ENCODE results near the gene KRT39. TPM values are rescaled to one million over a fixed set of nuclear protein-coding genes. Genes with fewer than 3 reads are reported as not detected.
"Not testable (repeated sequence)": the region's sequence is repeated elsewhere in the genome, so short reads cannot be mapped to it uniquely, and the experiment has no call there.

The KRT39 gene
- not detected for polyA plus RNA-seq (ENCODE audit: insufficient read length in 3 of 3)

GRCh38 chr17:40966848-40967247, at the start of gene KRT39:
KRT39 (minus strand) TSS chr17:40966948; CDS start chr17:40966856, 92 bp downstream.
- no peak for DNase-seq (ENCODE audit: low read depth in 3 of 3, low spot score in 2 of 3)

DNA sequence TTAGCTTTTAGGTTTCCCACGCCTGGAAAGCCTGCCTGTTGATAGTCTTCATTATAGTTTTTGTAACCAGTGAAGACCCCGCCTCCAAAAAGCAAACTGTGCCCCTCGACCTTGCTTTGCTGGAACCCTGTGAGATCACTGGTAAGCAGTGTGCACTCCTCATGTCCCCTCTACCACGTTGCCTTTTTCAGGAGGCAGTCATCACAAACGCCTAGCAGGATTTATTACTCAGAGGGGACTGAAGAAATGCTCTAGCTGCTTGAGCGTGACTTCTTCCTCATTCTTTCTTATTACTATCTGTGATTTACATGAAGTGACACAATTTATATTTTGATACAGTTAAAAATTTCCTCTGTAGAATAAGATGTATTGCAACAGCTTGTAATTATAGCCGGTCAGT, 48.7 kb upstream of the KRT39 start:
- no peak for DNase-seq (ENCODE audit: low read depth in 3 of 3, low spot score in 2 of 3)

DNA sequence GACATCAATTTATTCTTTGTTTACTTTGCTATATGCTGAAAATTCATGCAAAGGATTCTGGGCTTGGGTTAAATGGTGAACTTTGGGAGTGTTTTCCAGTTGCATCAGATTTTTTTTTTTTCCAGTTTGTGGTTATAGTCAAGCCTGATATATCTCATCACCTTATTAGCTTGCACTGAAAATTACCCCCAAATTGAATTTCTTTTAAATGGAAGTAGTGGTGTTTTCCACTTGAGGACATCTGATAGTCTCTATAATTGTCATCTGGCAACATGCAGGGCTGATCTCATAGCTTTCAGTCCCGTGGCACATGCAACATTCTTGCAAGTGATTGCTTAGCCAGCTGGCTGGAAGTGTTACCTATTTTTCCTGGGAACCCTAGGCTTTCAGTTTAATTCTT, 46.9 kb upstream of the KRT39 start:
- DNase-seq (ENCODE audit: low read depth in 3 of 3, low spot score in 2 of 3), result no peak

- no peak for DNase-seq (ENCODE audit: low read depth in 3 of 3, low spot score in 2 of 3)
These were observed 46.4 kb upstream of the KRT39 start for GRCh38 chr17:41013181-41013580.

DNA sequence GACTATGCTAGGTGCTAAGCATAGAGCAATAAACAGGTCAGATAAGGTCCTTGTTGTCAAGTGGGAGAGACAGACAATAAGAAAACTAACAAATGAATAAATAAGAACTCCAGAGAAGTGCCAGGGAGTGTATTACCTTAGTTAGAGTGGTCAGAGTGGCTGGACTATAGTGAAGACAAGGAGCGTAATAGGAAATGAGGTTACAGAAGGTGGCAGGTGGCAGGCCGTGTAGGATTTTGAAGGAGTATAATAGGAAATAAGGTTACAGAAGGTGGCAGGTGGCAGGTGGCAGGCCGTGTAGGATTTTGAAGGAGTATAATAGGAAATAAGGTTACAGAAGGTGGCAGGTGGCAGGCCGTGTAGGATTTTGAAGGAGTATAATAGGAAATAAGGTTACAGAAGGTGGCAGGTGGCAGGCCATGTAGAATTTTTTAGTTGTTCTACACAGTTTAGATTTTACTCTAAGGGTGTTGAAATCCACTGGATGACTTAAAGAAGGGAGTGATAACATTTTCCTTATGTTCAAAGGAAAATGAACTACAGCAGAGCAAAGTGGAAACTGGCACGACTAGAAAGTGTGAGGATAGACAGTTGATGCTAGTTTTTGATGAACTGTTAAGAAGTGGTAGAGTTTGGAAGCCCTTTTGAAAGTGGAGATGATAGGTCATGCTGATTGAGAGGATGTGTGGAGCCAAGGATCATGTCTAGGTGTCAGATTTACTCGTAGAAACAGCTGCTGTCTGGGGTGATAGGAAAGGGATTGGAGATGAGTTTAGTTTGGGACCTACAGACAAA, 45.8 kb upstream of the KRT39 start:
- no peak for DNase-seq (ENCODE audit: low read depth in 3 of 3, low spot score in 2 of 3)

GRCh38 chr17:41010441-41010840, 43.7 kb upstream of the KRT39 start:
- no peak for DNase-seq (ENCODE audit: low read depth in 3 of 3, low spot score in 2 of 3)

GRCh38 chr17:41009936-41010335, 43.2 kb upstream of the KRT39 start:
- no peak for DNase-seq (ENCODE audit: low read depth in 3 of 3, low spot score in 2 of 3)

DNA sequence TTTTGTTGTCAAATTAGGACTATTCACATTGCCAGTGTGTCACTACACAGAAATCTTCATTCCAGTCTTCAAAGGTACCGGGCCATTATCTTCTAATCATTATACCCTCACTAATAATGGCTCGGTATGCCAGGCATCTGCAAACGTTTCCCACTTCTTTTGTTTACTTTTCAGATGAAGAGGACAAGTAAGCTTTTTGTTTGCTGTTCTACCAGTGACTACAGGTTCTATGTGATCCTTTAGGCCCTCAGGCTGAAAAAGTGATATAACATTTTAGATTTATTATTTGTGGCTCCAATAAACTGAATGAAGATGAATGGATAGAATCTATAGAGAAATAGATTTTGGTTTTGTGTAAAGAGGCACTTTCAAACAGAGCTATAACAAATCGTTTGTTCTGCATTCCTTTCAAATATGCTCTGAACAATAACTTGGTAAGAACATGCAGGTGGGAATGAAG, 42.6 kb upstream of the KRT39 start:
- no peak for DNase-seq (ENCODE audit: low read depth in 3 of 3, low spot score in 2 of 3)

DNA sequence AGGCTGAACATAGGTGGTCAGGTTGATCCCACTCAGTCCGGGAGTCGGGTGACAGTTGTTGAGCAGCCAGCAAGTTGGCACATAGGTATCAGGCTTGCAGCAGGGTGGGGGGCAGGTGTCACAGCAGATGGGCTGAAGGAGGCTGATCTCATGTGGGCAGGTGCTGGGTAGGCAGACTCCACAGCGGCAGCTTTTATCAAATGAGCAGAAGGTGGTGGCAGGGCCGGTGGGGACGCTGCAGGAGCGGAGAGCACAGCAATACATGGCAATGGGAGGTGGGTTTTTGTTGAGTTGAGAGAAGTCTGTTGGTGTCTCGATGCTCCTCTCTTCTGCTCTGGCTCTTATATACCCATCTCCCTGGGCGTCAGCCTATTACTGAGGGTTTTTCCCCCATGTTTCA, 42.1 kb upstream of the KRT39 start, which contains the start of gene KRTAP3-1:
Gene KRTAP3-1 (minus strand): TSS at position 318 of the 400 bp plus-strand sequence. CDS start 54 bp downstream, at position 264.
- no peak for DNase-seq (ENCODE audit: low read depth in 3 of 3, low spot score in 2 of 3)

DNA sequence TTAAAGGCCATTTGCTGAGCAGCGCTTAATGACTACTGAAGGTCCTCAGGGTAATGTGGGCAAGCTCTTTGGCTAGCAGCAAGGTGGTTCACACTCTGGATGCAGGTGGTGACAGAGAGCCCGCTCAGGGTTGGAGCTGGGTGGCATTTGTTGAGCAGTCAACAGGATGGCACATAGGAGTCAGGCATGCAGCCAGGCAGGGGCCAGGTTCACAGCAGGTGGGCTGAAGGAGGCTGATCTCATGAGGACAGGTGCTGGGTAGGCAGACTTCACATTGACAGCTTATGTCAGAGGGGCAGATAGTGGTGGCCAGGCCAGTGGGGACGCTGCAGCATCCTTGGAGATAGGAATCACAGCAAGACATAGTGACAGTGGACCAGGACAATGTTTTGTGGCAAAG, 37.6 kb upstream of the KRT39 start:
- DNase-seq (ENCODE audit: low read depth in 3 of 3, low spot score in 2 of 3), result no peak

- no peak for DNase-seq (ENCODE audit: low read depth in 3 of 3, low spot score in 2 of 3)
These were observed 37.2 kb upstream of the KRT39 start for GRCh38 chr17:41003926-41004325.

GRCh38 chr17:41002814-41003213, 36.1 kb upstream of the KRT39 start:
- DNase-seq (ENCODE audit: low read depth in 3 of 3, low spot score in 2 of 3), result no peak

GRCh38 chr17:41001795-41002194, 35.0 kb upstream of the KRT39 start:
- no peak for DNase-seq (ENCODE audit: low read depth in 3 of 3, low spot score in 2 of 3)

DNA sequence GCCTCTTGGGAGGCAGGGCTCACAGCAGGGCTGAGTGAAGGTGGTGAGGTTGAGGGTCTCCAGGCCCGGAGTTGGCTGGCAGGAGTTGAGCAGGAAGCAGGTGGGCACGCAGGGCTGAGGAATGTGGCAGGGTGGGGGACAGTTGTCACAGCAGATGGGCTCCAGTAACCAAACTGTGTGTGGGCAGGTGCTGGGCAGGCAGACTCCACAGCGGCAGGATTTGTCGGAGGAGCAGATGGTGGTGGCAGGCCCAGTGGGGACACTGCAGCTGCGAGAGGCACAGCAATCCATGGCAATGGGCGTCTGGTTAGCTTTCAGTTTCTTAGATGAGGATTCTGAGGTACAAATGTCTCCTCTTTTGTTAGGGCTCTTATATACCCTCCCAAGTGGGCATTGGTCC, 32.8 kb upstream of the KRT39 start, which contains the start of gene KRTAP3-2:
Gene KRTAP3-2 (minus strand): TSS at position 344 of the 400 bp plus-strand sequence. CDS start 53 bp downstream, at position 291.
- not testable (repeated sequence) for DNase-seq (ENCODE audit: low read depth in 3 of 3, low spot score in 2 of 3)

- DNase-seq (ENCODE audit: low read depth in 3 of 3, low spot score in 2 of 3), result no peak
These were observed 30.6 kb upstream of the KRT39 start for GRCh38 chr17:40997361-40997760.

DNA sequence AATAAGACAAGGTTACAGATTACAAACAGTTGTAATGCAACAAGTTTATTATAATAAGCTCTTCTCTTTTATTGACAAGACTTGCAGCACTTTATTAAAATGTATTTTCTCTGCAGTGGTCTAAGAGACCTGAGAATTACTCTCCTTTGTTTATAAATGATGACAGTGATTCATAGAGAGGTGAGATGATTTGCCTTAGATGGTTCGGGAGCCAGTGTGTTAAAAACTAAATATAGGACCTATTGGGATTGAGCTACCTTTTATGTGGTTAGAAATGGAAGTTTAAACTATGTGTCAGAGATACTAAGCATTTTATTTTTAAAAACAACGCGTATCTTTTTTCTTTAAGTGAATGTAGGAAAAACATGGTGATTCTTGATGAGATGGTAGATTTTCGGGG, 30.1 kb upstream of the KRT39 start:
- no peak for DNase-seq (ENCODE audit: low read depth in 3 of 3, low spot score in 2 of 3)

DNA sequence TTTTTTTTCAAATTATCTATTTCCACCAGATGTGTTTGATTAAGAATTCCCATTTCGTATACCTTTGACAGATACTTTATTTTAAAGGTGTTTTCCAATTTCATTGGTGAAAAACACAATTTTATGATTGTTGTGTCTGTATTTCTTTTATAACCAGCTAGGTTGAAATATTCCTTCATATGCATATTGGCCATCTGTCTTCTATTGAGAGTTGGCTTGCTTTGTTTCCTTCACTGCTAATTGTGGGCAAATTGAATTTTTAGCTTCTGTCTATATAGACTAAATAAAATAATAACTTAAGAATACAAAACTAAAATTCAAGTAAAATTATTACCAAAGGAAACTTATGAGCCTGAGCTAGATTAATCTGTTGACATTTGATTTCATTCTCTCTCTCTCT, 28.4 kb upstream of the KRT39 start:
- DNase-seq (ENCODE audit: low read depth in 3 of 3, low spot score in 2 of 3), result no peak

- no peak for DNase-seq (ENCODE audit: low read depth in 3 of 3, low spot score in 2 of 3)
These were observed 27.1 kb upstream of the KRT39 start, which contains the start of gene KRTAP3-3 for GRCh38 chr17:40993839-40994238. KRTAP3-3 (minus strand) TSS chr17:40994164; CDS start chr17:40994097, 67 bp downstream.

GRCh38 chr17:40993084-40993483, 26.3 kb upstream of the KRT39 start:
- DNase-seq (ENCODE audit: low read depth in 3 of 3, low spot score in 2 of 3), result no peak

GRCh38 chr17:40992666-40993065, 25.9 kb upstream of the KRT39 start:
- no peak for DNase-seq (ENCODE audit: low read depth in 3 of 3, low spot score in 2 of 3)

DNA sequence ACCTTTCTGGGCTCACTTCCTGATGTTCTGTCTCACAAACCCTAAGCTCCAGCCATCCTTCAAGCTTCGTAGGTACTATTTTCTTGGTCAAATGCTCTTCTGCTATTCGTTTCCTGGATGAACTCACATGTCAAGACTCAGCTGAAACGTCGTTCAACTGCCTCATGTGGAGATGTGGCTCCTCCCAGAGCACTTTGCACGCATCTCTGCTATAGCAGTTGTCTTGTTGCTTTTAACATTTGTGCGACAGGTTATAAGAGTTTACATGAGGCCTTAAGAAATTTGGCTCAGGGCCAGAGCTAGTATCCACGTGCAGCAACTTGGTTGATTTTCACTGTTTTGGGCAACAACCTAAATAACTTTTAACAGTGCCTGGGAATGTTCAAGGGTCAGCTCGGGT, 20.2 kb upstream of the KRT39 start:
- no peak for DNase-seq (ENCODE audit: low read depth in 3 of 3, low spot score in 2 of 3)

DNA sequence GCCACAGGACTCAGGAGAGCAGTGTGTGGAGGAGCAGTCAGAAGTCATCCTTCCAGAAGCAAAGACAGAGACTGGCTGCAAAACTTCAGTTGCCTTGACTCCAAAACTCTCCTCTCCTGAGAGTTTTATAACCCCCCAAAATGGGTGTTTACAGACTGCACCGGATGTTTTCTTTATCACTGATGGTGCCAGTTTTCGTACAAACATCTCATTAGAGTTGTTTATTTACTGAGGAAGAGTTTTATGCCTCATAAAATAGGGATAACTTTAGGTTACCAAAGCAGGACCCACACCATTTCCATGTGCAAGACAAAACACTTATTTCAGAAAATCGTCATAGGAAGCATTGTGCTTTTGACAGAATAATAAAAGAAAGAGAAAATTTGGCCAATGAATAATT, 17.5 kb upstream of the KRT39 start, which contains the start of gene KRT40:
Gene KRT40 (minus strand): TSS at position 101 of the 400 bp plus-strand sequence. CDS start 53 bp downstream, at position 48.
- no peak for DNase-seq (ENCODE audit: low read depth in 3 of 3, low spot score in 2 of 3)

All from right renal cortex interstitium (tissue), 3 donors.